Left forelimb (tissue), 1 donor: ENCODE results near the gene WASHC4.
"Not testable (repeated sequence)": the region's sequence is repeated elsewhere in the genome, so short reads cannot be mapped to it uniquely, and the experiment has no call there.

Source experiments
- DNase-seq: peaks from one replicate; pipeline ENCODE4 v3.0.0-alpha.2; 2018; ENCODE audit warnings: low spot score

The WASHC4 gene

DNA sequence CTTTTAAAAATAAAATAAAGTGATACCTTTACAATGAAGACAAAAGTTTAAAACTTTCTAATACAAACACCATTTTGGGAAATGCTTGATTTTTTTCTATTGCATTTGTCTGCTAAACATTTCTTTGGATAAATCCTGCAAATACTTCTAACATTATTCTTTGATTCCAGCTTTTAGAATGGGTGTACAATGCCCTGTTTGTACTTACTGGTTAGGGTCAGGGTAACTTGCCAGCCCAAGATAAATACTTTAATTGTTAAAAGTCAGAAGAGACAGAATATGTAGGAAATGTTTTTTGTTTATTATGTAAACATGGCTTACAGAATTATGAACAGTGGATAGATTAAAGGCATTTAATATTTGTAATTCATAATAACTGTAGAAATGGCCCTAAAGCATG lies 60.5 kb downstream of the WASHC4 start:
- no peak for DNase-seq

DNA sequence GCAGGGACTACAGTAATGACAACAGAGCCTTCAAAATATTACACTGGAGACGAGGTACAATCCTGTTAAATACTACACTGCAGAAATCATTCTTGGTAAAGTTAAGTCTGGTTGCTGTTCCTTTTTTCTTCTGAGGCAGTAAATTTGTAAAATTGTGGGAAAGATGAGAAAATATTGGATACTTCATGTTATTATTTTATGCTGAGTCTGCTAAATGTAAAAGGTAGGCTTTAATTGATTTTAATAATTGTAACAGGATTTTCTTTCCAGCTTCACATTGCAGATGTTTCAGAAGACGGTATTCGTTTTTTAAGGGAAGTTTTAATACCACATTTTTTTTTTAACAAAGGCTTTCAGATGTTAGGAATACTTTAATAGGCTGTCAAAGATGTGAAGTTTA lies 62.6 kb downstream of the WASHC4 start:
- DNase-seq = no peak

DNA sequence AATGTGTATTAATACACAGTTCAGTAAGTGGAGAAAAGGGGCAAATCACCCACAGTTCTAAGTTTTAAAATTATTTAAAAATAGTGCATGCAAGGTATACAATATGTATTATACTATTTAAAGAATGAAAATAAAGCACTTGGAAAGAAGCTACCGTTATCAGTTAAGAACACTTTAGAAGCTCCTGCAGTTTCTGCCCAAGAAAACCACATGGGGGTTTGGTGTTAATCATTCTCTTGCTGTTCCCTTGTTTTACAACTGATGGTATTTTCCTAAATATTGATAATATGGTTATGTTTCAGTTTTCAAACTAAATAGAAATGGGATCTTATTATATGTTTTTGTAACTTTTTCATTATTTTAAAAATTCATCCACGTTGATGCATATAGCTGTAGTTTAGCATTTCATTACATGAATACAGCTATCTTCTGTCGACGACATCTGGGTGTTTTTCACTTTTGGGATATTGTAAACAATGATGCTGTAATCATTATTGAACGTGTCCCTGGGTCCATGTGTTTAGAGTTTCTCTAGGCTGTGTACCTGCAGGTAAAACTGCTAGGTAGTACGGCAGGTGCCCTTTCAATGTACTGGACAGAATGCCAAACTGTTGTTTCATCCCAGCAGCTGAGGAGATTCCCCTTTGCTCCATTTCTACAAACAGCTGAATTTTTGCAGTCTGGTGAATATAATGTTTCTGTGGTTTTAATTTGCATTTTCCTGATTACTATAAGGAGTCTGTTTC lies 64.3 kb downstream of the WASHC4 start:
- DNase-seq = no peak

DNA sequence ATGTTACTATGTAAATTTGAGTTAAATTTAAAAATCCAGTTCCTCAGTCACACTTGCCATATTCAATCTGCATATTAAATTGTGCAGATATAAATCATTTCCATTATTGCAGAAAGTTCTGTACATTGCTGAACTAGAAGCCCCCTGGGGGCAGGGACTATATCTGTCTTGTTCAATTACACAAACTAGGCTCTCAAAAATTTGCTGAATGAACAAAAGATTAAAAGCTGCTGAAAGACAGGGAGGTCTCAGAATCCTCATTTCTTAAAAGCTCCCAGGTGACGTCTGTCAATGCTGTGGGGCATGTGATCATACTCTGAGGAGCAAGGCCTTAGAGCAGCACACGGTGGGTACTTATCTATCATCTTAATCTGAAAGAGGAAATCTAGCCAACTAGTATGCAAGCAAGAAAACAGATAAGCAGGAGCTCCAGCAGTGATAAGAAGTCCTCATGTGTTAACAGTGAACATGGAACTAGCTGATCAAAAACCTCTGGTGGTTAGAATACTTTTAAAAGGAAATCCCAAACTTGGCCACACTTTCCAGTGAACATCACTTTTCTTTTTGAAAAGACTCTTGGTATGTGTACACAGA lies 68.0 kb downstream of the WASHC4 start:
- DNase-seq = no peak

DNA sequence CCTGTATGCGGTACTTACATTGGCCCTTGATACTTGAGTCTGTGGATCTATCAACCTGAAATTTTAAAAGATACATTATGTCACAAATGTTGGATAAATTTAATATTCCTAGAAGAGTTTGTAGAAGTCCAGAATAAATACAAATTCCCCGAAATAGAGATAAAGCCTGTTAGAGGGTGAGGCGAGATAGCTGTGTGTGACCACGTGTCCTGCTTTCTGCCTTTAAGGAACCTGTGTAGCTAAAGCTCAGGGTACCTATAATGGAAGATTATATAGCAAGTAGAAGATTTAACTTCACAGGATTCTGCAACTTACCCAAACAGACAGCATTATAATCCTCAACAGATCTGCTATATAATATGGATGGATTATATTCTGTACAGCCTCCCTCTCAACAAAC lies 69.7 kb downstream of the WASHC4 start:
- DNase-seq = no peak

DNA sequence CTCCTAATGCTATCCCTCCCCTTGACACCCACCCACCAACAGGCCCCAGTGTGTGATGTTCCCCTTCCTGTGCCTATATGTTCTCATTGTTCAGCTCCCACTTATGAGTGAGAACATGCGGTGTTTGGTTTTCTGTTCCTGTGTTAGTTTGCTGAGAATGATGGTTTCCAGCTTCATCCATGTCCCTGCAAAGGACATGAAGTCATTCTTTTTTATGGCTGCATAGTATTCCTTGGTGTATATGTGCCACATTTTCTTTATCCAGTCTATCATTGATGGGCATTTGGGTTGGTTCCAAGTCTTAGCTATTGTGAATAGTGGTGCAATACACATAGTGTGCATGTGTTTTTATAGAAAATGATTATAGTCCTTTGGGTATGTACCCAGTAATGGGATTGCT lies 71.6 kb downstream of the WASHC4 start:
- not testable (repeated sequence) for DNase-seq

DNA sequence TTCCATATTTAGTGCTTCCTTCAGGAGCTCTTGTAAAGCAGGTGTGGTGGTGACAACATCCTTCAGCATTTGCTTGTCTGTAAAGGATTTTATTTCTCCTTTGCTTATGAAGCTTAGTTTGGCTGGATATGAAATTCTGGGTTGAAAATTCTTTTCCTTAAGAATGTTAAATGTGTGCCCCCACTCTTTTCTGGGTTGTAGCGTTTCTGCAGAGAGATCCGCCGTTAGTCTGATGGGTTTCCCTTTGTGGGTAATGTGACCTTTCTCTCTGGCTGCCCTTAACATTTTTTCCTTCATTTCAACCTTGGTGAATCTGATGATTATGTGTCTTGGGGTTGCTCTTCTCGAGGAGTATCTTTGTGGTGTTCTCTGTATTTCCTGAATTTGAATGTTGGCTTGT lies 75.9 kb downstream of the WASHC4 start:
- DNase-seq = not testable (repeated sequence)

DNA sequence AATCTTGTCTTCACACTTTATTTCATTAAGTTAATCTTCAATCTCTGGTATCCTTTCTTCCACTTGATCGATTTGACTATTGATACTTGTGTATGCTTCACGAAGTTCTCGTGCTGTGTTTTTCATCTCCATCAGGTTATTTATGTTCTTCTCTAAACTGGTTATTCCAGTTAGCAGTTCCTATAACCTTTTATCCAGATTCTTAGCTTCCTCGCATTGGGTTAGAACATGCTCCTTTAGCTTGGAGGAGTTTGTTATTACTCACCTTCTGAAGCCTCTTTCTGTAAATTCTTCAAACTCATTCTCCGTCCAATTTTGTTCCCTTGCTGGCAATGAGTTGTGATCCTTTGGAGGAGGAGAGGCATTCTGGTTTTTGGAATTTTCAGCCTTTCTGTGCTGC lies 76.4 kb downstream of the WASHC4 start:
- DNase-seq = not testable (repeated sequence)

DNA sequence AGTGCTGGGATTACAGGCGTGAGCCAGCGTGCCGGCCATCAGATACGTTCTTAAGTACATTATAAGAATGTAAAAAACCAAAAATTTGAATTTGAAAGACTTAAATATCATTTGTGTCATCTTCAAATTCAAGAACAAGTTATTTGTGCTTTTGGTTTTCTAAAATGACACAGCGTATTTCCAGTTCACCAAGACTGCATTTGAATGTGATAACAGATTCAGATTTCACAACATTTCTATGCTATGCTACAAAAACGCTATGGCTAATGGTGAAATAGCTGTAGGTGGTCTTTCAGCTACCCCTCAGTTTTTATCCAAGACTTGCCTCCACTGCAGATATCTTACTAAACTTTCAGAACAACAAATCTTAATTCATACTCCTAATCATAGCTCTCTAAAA lies 81.8 kb downstream of the WASHC4 start:
- no peak for DNase-seq

DNA sequence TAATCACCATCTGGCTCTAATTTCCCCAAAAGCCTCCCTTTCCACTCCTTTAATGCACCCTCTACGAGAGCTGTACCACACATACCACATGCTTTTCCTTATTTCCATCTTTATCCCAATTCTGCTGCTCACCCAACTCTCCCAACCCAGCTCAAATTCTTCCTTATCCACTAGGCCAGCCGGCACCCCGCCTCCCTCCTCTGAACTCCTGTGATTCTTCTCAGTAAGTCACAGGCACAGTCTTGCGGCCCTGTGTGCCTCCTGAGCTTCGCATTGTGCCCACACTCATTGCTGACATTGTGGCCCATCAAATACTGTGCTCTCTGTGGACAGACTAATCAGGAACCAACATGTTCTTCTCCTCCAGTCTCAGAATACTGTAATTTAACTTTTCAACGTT lies 83.0 kb downstream of the WASHC4 start:
- DNase-seq = no peak

DNA sequence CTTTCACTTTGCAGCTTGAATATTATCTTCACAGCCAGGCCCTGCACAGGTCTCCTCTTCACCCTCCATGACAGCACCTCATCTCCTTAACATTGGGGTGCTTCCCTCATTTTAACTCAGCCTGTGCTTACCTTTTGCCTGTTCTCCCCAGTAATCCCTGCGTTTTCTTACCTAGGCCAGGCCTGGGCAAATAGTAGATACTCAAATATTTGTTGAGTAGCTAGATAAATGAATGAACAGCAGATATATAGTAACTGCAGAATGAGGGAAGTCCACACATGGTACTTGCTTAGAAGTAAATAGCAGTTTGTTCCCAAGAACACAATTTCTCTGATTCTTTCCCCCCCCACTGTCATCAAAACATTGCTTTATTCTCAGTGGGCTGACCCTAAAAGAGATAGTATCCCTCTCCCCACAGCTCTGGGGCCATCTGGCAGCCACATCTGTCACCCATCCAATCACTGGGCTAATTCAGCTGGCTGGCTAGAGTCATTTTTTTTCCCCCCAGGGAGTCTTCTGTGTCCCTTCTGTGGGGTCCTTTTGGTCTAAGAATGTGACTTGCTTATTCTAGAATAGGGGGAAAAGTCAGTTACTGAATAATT lies 85.2 kb downstream of the WASHC4 start:
- no peak for DNase-seq

DNA sequence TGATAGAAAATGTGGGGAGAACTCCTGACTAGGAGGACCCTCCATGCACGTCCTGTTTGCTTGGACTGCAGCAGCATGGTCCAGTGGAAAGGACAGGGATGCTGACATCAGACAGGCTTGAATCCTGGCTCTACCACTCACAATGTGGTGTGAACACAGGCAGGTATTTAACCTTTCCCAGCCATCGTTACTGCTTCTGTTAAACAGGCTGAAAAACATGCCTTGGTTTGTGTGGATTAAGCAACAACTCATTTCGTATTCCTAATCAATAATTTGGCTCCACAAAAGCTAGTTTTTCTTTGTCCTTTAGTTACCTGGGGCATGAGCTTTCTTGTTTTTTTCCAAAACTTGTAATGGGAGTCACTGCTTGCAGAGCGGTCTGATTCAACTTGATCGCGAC lies 87.4 kb downstream of the WASHC4 start:
- DNase-seq = no peak

DNA sequence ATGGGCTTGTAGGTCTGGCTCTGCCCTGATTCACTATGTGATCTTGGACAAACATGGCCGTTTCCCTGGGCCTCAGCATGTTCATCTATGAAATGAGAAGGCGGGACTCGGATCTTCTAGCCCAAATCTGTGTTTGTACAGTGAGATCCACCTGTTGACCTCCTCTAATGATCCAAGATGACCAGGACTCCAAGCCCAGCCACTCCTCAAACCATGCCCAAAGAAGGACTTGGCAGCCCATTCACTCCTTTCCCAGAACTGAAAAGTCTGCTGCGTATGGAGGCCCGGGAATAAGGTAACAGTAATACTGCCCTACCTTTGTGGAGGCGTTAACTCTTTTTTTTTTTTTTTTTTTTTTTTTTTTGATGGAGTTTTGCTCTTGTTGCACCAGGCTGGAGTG lies 88.6 kb downstream of the WASHC4 start:
- no peak for DNase-seq

DNA sequence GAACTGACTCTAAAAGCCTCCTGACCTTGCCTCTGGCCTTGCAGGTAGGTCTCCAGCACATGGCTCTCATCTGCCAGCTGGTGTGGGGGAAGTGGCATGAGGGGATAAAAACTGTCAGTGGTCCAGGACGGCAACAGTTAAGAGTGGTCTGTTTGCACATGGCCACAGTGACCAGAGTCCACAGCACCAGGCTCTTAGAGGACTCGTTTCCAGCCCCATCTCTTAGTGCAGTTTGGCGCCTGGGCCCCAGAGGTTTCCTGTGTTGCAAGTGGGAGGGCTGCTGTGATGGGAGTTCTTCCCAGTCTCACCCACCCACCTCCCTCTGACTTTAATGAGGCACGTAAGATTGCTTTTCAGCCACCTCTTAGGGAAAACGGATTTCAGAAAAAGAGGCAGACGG lies 91.4 kb downstream of the WASHC4 start:
- DNase-seq = no peak

DNA sequence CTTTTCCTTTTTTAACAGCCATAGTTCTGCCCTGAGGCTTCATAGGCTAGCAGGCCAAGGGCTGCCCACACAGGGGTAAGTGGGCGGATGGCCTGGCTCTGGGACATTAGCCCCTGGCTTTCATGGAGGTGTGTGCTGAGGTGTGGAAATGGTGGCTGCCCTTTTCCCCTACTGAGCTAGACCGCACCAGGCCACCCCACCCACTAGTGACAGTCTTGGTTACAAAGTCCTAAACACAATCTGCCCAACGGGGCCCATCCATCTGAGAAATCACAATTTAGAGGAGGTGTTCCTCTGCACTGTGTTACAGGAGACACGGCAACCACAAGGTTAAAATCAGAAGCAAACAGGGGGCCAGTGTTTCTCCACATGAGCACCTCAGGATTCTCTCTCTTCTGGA lies 92.9 kb downstream of the WASHC4 start:
- no peak for DNase-seq

DNA sequence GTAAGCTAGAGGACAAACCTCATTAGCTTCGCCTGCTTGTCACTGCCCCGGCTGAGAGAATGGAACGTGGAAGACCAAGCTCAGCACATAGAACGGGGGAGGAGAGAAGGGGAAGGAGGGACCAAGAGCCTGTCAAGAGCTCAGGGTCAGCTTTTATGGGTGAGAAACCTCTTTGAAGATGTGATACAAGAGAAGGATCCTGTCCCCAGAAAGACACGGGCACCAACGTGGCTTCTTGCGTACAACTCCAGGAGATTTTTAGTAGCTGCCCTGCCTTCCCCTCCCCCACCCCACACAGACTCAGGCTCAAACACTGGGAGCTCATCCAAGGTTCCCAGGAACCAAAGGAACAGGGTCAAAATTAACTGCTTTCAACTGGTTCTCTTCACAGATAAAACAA lies 93.8 kb downstream of the WASHC4 start:
- no peak for DNase-seq

DNA sequence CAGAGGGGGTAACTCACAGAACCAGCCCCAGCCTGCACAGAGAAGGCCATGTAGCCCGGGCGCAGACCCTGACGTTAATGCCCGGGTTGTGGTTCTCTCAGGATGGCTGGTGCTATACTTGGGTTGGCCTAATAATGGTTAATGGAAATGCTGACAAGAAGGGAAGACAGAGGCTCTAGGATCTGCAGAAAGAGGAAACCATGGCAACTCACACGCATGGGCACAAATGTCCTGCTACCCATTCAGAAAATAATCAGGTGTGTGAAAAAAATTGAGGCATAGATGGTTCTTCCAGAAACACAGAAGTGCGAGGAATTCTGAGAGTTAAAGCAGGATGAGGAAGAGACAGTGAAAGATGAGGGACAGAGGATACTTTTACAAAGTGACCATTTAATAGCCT lies 94.7 kb downstream of the WASHC4 start:
- DNase-seq = no peak

DNA sequence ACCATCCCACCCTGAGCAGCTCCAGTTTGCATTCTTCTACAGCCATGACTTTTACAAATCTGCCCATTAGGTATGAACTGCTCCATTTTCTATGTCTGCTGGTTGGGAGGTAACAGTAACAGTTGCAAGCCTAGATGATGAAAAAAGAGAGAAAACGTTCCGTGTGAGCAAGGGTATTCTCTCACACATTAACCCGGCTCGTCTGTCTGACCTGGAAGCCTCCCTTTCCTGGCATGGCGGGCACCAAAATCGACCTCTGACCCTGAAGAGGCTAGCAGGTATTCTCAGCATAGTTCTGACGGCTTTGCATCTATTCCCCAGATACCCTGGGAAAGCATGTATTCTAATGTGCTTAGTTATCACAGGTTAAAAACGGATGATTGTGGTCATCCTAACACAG lies 96.6 kb downstream of the WASHC4 start:
- no peak for DNase-seq

DNA sequence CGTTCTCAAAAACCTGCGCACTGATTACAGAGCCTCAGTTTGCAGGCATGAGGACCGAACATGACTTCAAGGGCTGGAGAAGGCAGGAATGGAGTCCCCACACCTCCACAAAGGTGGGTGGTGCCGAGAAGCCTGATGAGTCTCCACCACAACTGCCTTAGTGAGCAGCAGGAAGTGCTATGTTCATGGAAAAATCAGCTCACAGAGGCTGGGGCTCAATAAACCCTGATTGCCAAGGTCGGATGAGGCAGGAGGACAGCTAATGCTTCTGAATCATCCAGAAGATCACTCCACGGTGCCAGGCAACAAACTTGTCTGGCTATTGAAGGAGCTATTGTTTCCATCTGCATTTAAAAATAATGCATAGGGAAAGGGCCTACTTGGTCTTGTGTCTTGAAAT lies 97.4 kb downstream of the WASHC4 start:
- DNase-seq = no peak

DNA sequence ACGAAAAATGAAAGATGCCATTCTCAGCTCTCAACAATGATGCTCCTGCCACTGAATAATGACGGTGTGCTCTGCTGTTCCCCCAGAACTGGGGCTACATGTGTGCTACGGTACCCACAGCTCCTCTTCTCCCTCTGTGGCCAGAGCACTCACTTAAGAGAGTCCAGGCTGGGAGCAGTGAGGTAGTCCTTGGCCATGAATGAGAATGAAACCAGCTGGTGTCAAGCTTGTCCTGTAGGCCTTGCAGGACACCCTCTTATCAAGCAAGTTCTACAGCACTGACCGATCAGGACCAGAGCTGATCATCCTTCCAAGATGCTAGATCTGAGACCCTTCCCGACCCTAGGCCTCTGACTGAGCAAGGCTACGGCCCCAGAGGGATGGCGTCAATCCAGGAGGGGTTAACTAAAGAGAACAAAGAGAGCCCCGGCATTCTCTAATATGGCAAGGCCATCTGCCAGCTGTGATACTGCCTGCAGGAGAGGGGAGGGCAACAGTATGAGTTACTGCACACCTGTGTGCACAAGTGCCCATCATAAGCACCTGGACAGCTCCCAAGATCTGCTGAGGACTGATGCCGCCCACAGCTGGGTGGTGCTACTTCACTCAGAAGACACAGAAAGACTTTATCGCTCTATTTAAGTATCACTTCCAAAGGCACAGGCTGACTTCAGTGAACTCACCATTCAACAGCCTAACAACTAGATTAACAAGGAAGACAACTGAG lies 98.0 kb downstream of the WASHC4 start:
- DNase-seq = no peak

DNA sequence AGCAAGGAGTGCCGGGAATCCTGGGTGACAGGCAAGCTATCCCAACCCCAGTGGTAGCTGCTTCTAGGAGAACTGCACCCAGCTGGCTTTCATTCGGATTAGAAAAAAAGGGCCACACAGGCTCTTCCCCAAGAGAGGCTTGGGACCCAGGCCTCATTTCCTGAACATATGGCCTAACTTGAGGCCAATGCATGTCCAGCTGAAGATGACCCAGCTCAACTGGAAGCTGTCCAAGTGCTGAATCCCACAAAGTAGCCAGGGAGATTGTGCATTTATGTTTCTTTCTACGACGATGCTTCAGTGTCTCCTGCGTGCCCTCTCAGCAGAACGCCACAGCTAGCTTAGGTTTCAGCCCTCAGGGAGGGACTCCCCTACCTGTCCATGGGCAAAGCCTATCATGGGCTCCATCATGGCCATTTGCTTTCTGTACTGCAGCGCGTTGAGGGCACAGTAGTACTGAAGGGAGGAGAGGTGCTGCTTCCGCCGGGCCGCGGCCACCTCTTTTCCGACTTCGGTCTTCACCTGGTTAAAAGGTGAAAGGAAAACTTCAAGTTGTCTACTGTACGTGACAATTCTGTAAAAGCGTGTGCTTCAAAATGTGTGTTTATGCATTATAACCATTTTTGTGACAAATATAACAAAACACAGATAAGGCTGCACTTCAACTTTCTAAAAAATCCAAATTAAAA lies 99.3 kb downstream of the WASHC4 start:
- DNase-seq = no peak

DNA sequence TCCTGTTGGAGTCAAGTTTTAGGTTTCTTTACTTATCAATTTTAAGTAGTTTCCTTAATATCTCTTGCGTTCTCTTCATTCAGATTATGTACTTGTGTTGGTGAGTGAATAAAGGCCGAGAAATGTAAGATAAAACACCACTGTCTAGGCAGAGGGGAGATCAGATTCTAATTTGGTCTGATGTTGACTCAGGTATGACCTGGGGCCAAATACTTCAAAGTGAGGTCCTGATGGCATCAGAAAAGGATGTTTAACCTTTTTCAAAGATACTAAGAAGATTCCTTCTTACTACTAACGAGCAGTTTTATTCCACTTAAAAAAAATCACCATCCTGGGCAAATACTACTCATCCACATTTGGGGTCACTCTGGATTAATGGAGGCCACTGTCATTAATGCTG lies 101.6 kb downstream of the WASHC4 start:
- no peak for DNase-seq
